ENCODE data around the gene GRIN2D.

The GRIN2D gene

GRCh38 chr19:48386981-48387380, 6.5 kb upstream of the GRIN2D start:
- TF ChIP-seq CTCF (IDR thresholded peaks at IDR 0.05), result no peak

GRCh38 chr19:48390188-48391099, 3.0 kb upstream of the GRIN2D start:
- TF ChIP-seq CTCF (IDR thresholded peaks at IDR 0.05), result peak; percentile 33; the same call in 1 of the 2 replicates

- peak; percentile 70 for TF ChIP-seq CTCF (IDR thresholded peaks at IDR 0.05)
Measured at GRCh38 chr19:48391100-48392005, 2.1 kb upstream of the GRIN2D start, which contains the start of gene KDELR1. TSS of gene KDELR1 (minus strand) at chr19:48391551. CDS start at chr19:48391358, 193 bp downstream.

- TF ChIP-seq CTCF (IDR thresholded peaks at IDR 0.05), result no peak
Measured at GRCh38 chr19:48392860-48393558, 459 bp upstream of the GRIN2D start.

GRCh38 chr19:48394331-48395169, 1.1 kb downstream of the GRIN2D start:
- TF ChIP-seq CTCF (IDR thresholded peaks at IDR 0.05), result no peak

- no peak for TF ChIP-seq CTCF (IDR thresholded peaks at IDR 0.05)
Measured at GRCh38 chr19:48395170-48395455, 1.6 kb downstream of the GRIN2D start.
